ENCODE data around the gene LASP1NB.

Gene LASP1NB

DNA sequence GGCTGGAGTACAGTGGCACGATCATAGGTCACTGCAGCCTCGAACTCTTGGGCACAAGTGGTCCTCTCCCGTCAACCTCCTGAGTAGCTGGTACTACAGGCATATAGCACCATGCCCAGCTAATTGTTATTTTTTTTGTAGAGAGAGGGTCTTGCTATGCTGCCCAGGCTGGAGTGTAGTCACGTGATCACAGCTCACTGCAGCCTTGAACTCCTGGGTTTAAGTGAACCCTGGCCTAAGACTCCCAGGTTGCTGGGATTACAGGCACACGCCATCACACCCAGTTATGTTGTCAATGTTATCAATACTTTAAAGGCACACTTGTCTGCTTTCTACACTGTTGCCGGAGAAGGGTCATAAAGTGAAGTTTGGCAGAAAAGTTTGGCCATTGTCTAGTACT lies 22.0 kb upstream of the LASP1NB start:
- POLR2A ChIA-PET (ENCODE audit: unreplicated experiment) = no interaction called here
- no peak overlapping the region for H3K4ac ChIP-seq (ENCODE audit: low read depth, low read length)
- H3K36me3 ChIP-seq (ENCODE audit: control insufficient read depth, insufficient read depth, low read length) = peaks cover 61% of the 10 kb centered on the region
- intact Hi-C loops (cut with micrococcal nuclease) = no loop called here
- H4K91ac ChIP-seq (ENCODE audit: insufficient read depth, low read depth, low read length) = no peak overlapping the region
- no peak for DNase-seq
- no peak overlapping the region for H2AK5ac ChIP-seq (ENCODE audit: low read depth, low read length)
- H3K4me3 ChIP-seq (ENCODE audit: insufficient read depth, low read depth, low read length) = no peak overlapping the region
- H3K23ac ChIP-seq (ENCODE audit: low read depth, low read length) = no peak overlapping the region
- CTCF ChIA-PET = no interaction called here
- H3K4me1 ChIP-seq (ENCODE audit: control insufficient read depth, insufficient read depth, low read length) = peaks cover 24% of the 10 kb centered on the region
- H2AK9ac ChIP-seq (replicated peaks; ENCODE audit: low read depth, low read length, poor library complexity) = no peak overlapping the region
- H2BK5ac ChIP-seq (ENCODE audit: low read depth, low read length, poor library complexity, severe bottlenecking) = no peak overlapping the region
- no peak overlapping the region for H3K4me2 ChIP-seq (ENCODE audit: low read depth, low read length)
- no peak overlapping the region for H2AFZ ChIP-seq (replicated peaks; ENCODE audit: low read length, poor library complexity)
- 100% methylated on average over 1 of the region's 6 CpGs; no CpG with 5 or more reads in 1 of the 2 experiments for WGBS, 2 experiments (ENCODE audit: extremely low coverage in 2 of 2, insufficient read length in 1 of 2)
- H4K20me1 ChIP-seq (ENCODE audit: insufficient read depth, low read length) = peaks cover 95% of the 10 kb centered on the region
- H4K8ac ChIP-seq (ENCODE audit: low read depth in 2 of 2, low read length in 2 of 2) = no peak overlapping the region
- no TSS peak for BruUV-seq (replicated peaks)
- peaks cover 34% of the 10 kb centered on the region for H3K9me1 ChIP-seq (ENCODE audit: insufficient read depth, low read length)
- H2BK120ac ChIP-seq (ENCODE audit: low read depth, low read length) = no peak overlapping the region
- in situ Hi-C loops (cut with MboI; ENCODE audit: low sequenced_read_pairs) = no loop called here
- no peak overlapping the region for H4K5ac ChIP-seq (ENCODE audit: low read depth, low read length)
- H3K9ac ChIP-seq (ENCODE audit: low read depth, low read length) = no peak overlapping the region
- no peak overlapping the region for H2BK15ac ChIP-seq (ENCODE audit: low read depth, low read length)
- no peak overlapping the region for H2BK20ac ChIP-seq (ENCODE audit: low read depth, low read length)
- no peaks in the 10 kb centered on the region for H3K9me3 ChIP-seq (ENCODE audit: control insufficient read depth, insufficient read depth, low read length)
- peaks cover 31 to 83% of the 10 kb centered on the region in 2 experiments for H3K79me1 ChIP-seq (ENCODE audit: low read depth in 1 of 2, low read length in 2 of 2)
- H3K27ac ChIP-seq (ENCODE audit: insufficient read depth, low read length) = no peak overlapping the region
- H3K56ac ChIP-seq (ENCODE audit: extremely low read depth, insufficient read depth, low read length) = no peak overlapping the region
- TF ChIP-seq BHLHE40 (IDR thresholded peaks at IDR 0.05; ENCODE audit: low read depth, low read length) = no peak
- no peak for TF ChIP-seq SMC3 (IDR thresholded peaks at IDR 0.05; ENCODE audit: low read depth, low read length)
- TF ChIP-seq POLR2A (IDR thresholded peaks at IDR 0.05; ENCODE audit: low read depth, low read length) = no peak
- no peak for TF ChIP-seq NFE2L2 (IDR thresholded peaks at IDR 0.05; ENCODE audit: low read depth, low read length)
- TF ChIP-seq RCOR1 (IDR thresholded peaks at IDR 0.05; ENCODE audit: insufficient replicate concordance, low read length) = no peak
- TF ChIP-seq MXI1 (IDR thresholded peaks at IDR 0.05; ENCODE audit: borderline replicate concordance, low read depth, low read length) = no peak
- TF ChIP-seq RFX5 (IDR thresholded peaks at IDR 0.05; ENCODE audit: low read depth, low read length) = no peak
- no peak for TF ChIP-seq USF2 (IDR thresholded peaks at IDR 0.05; ENCODE audit: low read depth, low read length)
- H3K18ac ChIP-seq (ENCODE audit: low read depth, low read length) = no peak overlapping the region
- no peaks in the 10 kb centered on the region for H3K27me3 ChIP-seq (ENCODE audit: control insufficient read depth, insufficient read depth, low read length)
- dilution Hi-C loops (cut with HindIII; ENCODE audit: low sequenced_read_pairs, unreplicated experiment) = no loop called here
- H3K14ac ChIP-seq (replicated peaks; ENCODE audit: low read depth, low read length) = no peak overlapping the region
- ATAC-seq (ENCODE audit: low read depth) = no peak

All from IMR-90 (cell line).